ENCODE measurements around the gene PUM2.

- TF ChIP-seq CTCF (IDR thresholded peaks at IDR 0.05) (no peak), EP300 (IDR thresholded peaks at IDR 0.05; ENCODE audit: borderline replicate concordance in 1 of 2, low read depth in 1 of 2, low read length in 1 of 2) (no peak)
Observed at GRCh38 chr2:20363578-20363977, 12.9 kb upstream of the PUM2 start.

Measured in SK-N-SH (cell line).